Kidney tubule cell (primary cell): ENCODE data around the gene IKZF3.
"Not testable (repeated sequence)": the region's sequence is repeated elsewhere in the genome, so short reads cannot be mapped to it uniquely, and the experiment has no call there.

Source experiments
- DNase-seq: peaks from one replicate; pipeline ENCODE4 v3.0.0-alpha.2; 2018; ENCODE audit warnings: low spot score

IKZF3 gene

DNA sequence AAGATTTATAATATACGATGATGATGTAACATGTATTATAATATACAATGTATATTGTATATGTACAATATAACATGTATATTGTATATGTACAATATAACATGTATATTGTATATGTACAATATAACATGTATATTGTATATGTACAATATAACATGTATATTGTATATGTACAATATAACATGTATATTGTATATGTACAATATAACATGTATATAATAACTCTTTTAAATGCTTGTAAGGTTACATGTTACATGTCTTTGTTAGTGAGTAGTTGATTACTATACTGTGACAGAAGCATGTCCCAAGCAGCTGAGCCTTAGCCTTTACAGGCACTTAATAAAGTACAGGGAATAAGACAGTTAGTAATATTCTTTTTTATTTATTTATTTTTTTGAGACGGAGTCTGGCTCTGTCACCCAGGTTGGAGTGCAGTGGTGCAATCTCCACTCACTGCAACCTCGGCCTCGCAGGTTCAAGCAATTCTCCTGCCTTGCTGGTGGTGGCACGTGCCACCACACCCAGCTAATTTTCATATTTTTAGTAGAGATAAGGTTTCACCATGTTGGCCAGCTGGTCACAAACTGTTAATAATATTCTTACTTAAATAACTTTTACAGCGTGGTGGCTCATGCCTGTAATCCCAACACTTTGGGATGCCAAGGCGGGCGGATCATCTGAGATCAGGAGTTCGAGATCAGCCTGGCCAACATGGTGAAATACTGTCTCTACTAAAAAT is 8.0 kb downstream of the IKZF3 start:
- not testable (repeated sequence) for DNase-seq

DNA sequence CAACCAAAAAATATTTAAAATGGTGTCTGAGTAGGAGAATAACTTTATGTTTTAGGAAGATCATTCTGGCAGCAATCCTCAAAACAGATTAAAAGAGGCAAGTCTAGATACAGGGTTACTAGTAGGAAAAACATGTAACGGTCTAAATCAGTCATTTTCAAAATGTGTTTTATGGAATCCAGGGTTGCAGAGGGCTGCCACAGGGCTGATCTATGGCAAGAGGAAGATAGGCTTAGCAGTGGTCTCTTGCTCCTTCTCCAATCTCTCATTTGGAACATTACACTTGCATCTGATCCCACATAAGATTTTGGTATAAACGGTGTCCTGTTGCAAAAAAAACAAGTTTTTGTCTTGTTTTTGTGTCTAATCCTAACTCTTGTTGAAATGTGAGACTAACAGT is 9.2 kb downstream of the IKZF3 start:
- DNase-seq, result no peak

DNA sequence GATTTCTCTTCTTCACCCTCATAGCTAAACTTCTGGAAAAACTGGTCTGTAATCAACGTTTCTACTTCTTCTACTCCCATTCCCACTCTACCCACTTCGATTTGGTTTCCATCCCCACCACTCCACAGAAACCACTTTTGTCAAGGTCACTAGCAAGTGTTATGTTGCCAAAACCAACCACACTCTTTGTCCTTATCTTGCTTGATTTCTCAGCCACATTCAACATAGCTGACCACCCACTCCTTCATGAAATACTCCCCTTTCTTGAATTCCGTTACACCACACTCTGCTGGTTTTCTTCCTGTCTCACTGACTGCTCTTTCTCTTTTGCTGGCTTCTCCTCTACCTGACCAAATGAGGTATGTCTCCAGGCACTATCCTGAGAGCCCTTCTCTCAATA is 11.9 kb downstream of the IKZF3 start:
- no peak for DNase-seq

DNA sequence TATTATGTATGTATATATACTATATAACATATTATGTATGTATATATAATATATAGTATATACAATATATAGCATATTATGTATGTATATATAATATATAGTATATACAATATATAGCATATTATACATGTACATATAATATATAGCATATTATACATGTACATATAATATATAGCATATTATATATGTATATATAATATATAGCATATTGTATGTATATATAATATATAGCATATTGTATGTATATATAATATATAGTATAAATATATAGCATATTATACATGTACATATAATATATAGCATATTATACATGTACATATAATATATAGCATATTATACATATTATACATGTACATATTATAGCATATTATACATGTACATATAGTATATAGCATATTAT is 13.9 kb downstream of the IKZF3 start:
- not testable (repeated sequence) for DNase-seq

DNA sequence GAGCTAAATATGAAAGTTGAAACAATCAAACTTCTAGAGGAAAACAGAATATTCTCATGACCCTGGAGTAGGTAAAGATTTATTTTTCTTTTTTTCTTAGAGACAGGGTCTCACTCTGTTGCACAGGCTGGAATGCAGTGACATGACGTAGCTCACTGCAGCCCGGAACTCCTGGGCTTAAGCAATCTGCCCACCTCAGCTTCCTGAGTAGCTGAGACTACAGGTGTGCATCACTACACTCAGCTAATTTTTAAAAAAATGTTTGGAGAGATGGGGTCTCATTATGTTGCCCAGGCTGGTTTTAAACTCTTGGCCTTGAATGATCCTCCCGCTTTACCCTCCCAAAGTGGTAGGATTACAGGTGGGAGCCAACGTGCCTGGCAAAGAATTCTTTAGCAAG is 15.5 kb downstream of the IKZF3 start:
- peak; percentile 26 for DNase-seq

DNA sequence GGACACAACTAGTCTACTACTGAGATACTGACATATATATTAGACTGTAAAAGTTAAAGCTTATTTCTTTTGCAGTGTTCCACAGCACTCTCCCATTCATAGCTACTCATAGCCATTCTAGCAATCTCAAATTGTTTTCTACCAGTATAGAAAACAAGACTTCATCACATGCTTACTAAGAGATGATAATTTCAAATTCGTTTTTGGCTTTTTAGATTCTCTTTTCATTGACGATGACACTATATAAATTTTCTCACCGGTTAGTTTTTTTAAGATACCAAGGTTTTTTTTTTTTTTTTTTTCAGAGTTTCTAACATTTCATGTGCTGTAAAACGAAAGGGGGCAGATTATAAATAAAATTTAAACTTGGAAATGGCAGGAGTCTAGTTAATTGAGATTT is 17.9 kb downstream of the IKZF3 start:
- no peak for DNase-seq

DNA sequence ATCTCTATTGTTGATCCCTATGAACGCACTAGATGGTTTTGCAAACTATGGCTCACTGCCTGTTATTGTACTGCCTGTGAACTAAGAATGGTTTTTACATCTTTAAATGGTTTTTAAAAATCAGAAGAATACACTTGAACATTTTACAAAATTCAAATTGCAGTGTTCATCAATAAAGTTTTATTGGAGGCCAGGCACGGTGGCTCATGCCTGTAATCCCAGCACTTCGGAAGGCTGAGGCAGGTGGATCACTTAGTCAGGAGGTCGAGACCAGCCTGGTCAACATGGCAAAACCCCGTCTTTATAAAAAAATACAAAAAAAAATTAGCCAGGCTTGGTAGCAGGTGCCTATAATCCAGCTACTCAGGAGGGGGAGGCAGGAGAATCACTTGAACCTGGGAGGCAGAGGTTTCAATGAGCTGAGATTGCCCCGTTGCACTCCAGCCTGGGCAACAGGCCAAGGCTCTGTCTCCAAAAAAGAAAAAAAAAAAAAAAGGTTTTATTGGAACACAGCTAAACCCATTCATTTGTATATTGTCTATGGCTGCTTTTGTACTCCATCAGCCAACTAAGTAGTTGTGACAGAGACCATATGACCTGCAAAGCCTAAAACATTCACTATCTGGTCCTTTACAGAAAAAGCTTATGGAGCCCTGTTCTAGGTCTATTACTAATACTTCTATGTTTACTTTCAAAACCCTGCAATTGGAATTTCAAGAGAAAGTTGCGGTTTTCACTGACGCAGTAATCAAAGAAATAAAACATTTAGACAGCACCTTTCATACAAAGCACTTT is 18.9 kb downstream of the IKZF3 start:
- DNase-seq, result no peak

DNA sequence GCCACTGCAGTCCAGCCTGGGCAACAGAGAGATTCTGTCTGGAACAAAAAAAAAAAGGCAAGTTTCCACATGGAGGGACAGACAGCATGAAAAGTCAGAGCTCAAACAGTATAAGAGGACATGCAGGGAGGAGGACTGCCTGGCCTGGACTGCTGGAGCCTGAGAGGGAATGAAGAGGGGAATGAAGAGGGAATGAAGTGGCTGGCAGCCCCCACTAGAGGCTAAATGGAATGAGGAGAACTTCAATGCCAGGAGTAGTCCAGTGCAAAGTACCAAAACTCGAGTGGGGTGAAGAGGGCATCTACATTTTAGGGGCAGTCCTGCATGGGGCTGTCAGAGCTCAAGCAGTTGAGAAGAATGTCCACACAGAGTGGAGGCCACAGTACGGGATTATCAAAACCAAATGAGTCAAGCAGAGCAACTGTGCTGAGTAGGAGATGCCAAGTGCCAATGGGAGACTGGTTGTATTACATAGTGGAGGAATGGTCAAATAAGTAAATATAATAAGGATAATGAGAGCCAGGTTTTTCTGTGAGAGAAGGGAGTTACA is 22.9 kb downstream of the IKZF3 start:
- DNase-seq, result no peak

DNA sequence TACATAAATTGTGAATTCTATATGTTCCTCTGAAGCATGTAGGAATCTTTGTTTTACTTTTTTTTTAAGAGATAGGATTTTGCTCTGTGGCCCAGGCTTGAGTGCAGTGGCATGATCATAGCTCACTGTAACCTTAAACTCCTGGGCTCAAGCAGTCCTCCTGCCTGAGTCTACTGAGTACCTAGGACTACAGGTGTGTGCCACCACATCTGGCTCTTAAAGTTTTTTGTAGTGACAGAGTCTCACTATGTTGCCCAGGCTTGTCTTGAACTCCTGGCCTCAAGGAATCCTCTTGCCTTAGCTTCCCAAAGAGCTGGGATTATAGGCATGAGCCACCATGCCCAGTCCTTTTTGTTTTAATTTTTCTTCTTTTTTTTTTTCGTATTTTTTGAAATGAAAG is 25.3 kb downstream of the IKZF3 start:
- no peak for DNase-seq

DNA sequence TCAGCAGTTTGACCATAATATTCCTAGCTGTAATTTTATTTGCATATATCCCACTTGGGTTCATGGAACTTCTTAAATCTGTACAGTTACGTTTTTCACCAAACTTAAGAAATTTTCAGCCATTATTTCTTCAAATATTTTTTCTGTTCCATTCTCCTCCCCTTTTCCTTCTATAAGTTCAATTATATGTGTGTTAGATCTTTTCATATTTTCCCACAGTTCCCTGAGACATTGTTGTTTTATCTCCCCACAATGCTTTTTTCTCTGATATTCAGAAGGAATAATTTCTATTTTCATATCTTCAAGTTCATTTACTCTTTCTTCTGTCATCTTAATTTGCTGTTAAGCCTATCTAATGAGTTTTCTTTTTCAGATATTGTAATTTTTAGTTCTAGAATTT is 26.1 kb downstream of the IKZF3 start:
- DNase-seq, result no peak

DNA sequence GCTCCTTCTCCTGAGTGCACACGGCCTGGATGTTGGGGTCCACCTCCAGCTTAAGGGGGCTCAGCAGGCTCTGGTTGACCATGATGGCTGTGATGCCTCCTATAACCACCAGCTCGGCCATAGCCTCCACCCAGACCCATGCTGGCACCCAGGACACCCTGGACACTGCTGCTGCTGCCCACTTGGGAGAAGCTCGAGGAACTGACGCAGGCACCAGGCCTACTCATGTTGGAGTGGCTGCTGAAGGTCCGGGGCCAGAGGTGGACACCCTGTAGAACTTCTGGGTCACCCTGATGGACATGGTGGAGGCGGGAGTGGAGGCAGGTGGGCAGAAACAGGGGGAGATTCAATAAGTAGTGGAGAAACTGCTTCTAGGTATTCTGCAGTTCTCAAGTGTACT is 28.0 kb downstream of the IKZF3 start:
- no peak for DNase-seq

DNA sequence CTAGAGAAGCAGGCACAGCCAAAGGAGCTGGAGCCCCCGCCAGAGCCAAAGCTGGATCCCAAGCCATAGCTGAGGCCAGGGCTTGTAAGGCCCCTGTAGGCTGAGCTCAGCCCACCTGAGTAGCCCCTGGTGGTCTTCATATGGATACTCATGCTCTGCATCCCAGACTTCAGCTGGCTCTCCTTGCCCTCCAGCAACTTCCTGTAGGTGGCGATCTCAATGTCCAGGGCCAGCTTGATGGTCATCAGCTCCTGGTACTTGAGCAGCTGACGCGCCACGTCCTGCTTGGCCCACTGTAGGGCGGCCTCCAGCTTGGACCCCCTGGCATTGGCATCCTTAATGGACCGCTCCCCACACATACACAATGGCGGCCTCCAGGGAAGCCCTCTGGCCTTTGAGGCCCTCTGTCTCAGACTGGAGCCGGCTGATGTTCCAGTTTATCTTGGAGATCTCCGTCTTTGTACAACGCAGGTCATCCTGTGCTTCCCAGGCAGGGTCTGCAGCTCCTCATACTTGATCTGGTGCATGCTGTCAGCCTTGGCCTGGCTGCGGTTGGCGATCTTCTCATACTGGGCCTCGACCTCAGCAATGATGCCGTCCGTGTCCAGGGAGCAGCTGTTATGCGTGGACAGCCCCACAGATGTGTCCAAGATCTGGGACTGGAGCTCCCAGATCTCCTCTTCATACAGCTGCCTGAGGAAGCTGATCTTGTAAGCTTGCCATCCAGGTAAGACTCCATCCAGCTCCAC is 28.9 kb downstream of the IKZF3 start:
- no peak for DNase-seq

DNA sequence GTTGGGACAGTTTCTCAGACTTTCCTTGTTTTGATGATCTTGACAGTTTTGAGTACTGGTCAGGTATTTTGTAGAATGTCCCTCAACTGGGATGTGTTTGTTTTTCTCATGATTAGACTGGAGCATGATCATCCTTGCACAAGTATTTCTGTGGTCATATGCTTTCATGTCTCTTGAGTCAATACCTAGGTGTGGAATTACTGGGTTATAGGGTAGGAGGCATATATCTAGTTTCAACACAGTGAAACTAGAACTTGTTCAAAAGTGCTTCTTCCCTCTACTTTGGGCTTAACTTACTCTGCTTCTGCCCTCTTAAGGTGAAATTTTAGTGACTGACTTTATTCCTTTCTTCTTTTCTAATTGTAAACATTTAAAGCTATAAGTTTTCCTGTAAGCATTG is 30.1 kb downstream of the IKZF3 start:
- DNase-seq, result no peak

DNA sequence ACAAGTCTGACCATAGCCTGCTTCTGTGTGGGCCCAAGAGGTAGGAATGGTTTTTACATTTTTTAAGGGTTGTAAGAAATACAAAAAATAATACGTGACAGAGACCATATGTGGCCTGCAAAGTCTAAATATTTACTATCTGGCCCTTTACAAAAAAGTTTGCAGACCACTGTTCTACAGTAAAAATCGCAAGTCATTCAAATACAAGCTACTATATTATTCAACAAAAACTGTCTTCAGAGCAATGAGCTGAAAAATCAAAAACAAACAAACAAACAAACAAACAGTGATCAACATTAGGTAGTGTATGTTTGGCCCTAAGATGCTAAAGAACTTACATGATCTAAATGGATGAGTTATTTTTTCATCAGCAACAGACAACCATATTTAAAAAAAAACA is 32.5 kb downstream of the IKZF3 start:
- no peak for DNase-seq

DNA sequence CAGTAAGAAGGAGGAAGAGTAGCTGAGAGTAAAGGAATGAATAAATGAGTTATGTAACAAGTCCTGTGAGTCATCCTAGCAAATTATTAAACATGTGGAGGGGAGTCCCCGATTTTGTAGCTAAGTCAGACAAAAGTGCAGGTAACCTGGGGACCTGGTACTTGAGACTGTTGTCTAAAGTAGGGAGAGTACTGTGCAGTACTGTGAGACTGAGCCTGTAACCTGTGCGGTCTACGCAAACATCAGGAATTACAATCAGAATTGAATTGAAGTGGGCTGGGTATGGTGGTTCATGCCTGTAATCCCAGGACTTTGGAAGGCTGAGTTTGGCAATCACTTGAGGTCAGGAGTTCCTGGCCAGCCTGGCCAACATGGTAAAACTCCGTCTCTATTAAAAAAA is 35.7 kb downstream of the IKZF3 start:
- peak; percentile 56 for DNase-seq

DNA sequence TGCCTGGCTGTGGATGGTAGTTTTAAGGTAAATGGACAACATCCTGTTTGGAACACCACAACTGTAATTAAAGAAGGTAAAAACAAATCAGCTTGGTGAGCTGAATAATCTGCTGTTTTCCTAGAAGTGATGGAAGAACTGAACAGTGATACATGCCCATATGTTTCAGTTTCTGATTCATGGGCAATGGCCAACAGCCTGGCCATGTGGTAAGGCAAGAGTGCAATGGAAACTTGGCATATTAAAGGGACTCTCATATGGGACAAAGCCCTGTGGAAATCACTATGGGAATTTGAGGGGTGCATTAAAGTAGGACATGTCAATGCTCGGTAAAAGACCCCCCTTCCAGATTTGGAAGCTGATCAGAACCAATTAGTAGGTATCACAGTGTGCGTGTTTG is 37.8 kb downstream of the IKZF3 start:
- DNase-seq, result no peak

DNA sequence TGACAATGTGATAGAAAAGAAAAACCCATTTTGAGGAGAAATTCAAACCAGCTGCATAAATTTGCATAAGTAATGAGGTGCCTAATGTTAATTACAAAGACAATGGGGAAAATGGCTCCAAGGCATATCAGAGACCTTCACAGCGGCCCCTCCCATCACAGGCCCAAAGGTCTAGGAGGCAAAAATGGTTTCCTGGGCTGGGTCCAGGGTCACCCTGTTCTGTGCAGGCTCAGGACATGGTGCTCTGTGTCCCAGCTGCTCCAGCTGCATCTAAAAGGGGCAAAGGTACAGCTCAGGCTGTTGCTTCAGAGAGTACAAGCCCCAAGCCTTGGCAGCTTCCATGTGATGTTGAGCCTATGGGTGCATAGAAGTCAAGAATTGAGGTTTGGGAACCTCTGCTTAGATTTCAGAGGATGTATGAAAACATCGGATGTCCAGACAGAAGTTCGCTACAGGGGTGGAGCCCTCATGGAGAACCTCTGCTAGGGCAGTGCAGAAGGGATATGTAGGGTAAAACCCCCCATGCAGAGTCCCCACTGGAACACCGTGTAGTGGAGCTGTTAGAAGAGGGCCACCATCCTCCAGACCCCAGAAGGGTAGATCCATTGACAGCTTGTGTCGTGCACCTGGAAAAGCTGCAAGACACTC is 40.6 kb downstream of the IKZF3 start:
- no peak for DNase-seq

DNA sequence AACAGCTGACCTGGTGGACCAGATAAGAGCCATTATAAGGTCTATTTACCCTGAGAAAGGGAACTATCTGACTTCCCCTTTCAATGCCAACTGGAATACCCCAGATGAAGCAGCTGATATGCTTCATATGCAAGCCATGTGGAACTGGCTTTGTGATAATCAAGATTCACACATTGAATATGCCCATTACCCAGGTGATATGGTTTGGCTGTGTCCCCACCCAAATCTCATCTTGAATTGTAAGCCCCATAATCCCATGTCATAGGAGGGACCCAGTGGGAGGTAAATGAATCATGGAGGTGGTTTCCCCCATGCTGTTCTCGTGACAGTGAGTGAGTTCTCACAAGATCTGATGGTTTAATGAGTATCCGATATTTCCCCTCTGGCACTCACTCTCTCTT is 42.1 kb downstream of the IKZF3 start:
- peak; percentile 58 for DNase-seq

DNA sequence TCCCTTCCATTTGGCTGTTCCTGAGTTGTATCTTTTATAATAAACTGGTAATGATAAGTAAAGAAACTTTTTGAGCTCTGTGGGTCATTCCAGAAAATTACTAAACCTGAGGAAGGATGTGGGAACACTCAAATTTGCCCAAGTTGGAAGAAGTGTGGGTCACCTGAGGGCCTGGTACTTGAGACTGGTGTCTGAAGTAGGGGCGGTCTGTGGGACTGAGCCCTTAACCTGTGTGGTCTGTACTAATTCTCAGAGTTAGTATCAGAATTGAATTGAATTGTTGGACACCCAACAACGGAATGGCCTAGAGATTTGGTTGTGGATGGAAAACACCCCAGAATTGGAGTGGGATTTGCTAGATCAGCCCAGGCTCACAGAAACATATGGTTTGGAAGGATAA is 43.1 kb downstream of the IKZF3 start:
- no peak for DNase-seq

DNA sequence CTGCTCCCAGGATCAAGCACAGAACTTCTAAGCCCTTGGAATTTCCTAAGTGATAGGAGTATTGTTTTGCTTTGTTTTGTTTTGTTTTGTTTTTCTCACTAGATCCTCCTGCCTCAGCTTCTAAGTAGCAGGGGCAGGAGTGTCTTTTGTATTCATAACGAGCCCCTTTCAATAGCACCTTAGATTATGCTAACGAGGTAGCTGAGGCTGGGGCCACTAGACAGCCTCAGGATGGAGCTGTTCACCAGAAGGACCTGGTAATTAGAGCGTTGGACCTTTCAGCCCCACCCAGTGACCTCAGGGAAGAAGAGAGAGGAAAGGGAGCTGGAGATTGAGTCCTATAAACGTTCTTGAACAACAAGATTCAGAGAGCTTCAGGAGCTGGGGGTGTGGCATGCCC is 43.6 kb downstream of the IKZF3 start:
- no peak for DNase-seq

DNA sequence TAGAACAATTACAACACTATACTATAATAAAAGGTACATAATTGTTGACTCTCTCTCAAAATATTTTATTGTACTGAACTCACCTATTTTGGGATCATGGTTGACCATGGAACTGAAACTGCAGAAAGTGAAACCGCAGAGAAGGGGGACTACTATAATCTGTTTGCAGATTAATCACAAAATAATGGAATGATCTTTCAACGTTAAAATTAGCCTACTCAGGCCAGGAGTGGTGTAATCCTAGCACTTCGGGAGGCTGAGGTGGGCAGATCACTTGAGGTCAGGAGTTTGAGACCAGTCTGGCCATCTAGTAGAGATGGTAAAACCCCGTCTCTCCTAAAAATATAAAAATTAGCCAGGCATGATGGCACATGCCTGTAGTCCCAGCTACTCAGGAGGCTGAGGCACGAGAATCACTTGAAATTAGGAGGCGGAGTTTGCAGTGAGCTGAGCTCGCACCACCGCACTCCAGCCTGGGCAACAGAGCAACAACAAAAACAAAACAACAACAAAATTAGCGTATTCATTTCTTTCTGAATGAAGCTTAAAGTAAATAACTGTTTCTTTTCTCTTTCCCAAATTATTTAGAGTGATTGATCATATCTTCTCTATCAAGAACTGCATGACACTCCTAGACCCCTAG is 45.6 kb downstream of the IKZF3 start:
- DNase-seq, result no peak

DNA sequence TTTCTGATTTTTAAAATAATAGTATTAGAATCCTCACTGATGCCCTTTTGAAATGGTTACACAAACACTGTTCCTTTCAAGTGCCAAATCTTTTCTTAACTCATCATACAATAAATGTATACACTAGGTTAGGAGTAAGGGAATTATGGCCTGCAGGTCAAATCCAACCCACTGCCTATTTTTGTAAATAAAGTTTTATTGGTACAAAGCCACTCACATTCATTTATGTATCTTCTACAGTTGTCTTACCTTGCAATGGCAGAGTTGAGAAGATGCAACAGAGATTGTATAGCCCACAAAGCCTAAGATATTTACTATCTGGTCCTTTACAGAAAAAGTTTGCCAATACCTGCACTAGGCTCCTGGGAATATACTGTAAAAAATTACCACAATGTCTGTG is 47.8 kb downstream of the IKZF3 start:
- no peak for DNase-seq
